Measurements from ENCODE around the gene SCN1B.
A peak's percentile ranks its signal among the peaks of the same experiment; 100 is the strongest.
"Not testable (repeated sequence)": the region's sequence is repeated elsewhere in the genome, so short reads cannot be mapped to it uniquely, and the experiment has no call there.

Gene SCN1B

GRCh38 chr19:35025969-35026368, 4.3 kb upstream of the SCN1B start:
- H3K36me3 ChIP-seq (ENCODE audit: control insufficient read depth, insufficient read depth, low read length), result no peaks in the 10 kb centered on the region
- H3K4me3 ChIP-seq (ENCODE audit: low read length), result no peak overlapping the region
- H3K4me1 ChIP-seq (ENCODE audit: control insufficient read depth, insufficient read depth, low read length), result peaks cover 6% of the 10 kb centered on the region

DNA sequence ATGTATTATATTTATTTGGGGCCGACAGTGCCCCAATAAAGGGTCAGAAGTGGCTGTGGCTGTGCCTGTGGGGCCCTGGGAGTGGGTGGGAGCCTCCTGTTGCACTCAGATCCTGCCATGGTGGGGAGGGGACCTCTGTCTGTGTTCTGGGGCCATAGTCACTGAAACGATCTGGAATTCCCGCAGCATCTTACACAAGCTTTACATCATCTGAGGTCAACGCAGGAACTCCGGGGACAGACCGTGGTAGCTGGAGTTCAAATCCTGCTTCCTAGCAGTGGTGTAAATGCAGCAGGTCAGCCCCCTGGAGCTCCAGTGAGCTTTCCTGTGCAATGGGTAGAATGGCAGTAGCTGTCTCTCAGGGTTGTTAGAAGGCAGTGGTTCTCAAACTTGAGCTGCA, 3.9 kb upstream of the SCN1B start:
- H3K9ac ChIP-seq (ENCODE audit: low read length), result no peak overlapping the region
- H3K27me3 ChIP-seq (ENCODE audit: control insufficient read depth, insufficient read depth, low read length), result peaks cover 9% of the 10 kb centered on the region
- no peaks in the 10 kb centered on the region for H3K9me3 ChIP-seq (ENCODE audit: control insufficient read depth, low read length)
- no peak overlapping the region for H3K4me3 ChIP-seq (ENCODE audit: low read length)
- no peaks in the 10 kb centered on the region for H3K36me3 ChIP-seq (ENCODE audit: control insufficient read depth, insufficient read depth, low read length)
- peaks cover 6% of the 10 kb centered on the region for H3K4me1 ChIP-seq (ENCODE audit: control insufficient read depth, insufficient read depth, low read length)

More at GRCh38 chr19:35025969-35026368, 4.3 kb upstream of the SCN1B start:
- no peaks in the 10 kb centered on the region for H3K9me3 ChIP-seq (ENCODE audit: control insufficient read depth, low read length)
- no peak overlapping the region for H3K9ac ChIP-seq (ENCODE audit: low read length)
- H3K27me3 ChIP-seq (ENCODE audit: control insufficient read depth, insufficient read depth, low read length), result peaks cover 4% of the 10 kb centered on the region

- peaks cover 15% of the 10 kb centered on the region for H3K27me3 ChIP-seq (ENCODE audit: control insufficient read depth, insufficient read depth, low read length)
- H3K4me3 ChIP-seq (ENCODE audit: low read length), result no peak overlapping the region
- no peaks in the 10 kb centered on the region for H3K9me3 ChIP-seq (ENCODE audit: control insufficient read depth, low read length)
- H3K4me1 ChIP-seq (ENCODE audit: control insufficient read depth, insufficient read depth, low read length), result peaks cover 6% of the 10 kb centered on the region
- no peaks in the 10 kb centered on the region for H3K36me3 ChIP-seq (ENCODE audit: control insufficient read depth, insufficient read depth, low read length)
- no peak overlapping the region for H3K9ac ChIP-seq (ENCODE audit: low read length)
These were observed 3.3 kb upstream of the SCN1B start for GRCh38 chr19:35027009-35027408.

DNA sequence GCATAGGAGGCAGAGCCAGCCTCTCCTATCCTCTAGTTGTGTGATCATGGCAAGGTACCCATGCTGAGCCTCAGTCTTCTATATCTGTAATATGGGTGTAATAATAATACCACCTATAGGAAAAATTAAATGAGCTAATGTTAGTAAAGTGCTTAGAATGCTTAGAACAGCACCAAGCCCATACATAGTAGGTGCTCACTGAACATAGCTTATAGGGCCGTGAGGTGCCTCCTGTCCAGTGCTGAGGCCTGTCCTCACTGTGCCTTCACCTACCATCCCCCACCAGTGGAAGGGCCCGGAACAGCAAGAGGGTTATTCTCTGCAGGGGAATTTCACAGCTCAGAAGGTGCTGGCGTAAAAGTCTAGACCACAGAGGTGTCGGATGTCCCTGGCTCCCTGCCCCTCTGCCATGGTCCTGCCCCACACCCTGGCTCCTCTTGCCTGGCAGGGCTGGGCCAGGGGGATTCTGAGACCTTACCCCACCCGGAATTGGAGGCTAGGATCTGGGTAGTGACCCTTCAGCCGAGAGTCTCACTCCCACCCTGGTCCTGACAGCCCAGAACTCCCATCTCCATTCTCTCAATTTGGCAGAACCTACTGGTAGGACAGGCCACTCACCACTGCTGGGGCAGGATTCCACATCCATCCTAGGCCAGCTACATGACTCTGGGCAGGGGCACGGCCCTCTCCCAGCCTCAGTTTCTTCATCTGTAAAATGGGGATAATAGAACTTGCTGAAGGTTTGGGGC, 2.2 kb upstream of the SCN1B start:
- no peaks in the 10 kb centered on the region for H3K36me3 ChIP-seq (ENCODE audit: control insufficient read depth, insufficient read depth, low read length)
- no peak overlapping the region for H3K9ac ChIP-seq (ENCODE audit: low read length)
- peaks cover 21% of the 10 kb centered on the region for H3K27me3 ChIP-seq (ENCODE audit: control insufficient read depth, insufficient read depth, low read length)
- no peak overlapping the region for H3K4me3 ChIP-seq (ENCODE audit: low read length)
- no peaks in the 10 kb centered on the region for H3K9me3 ChIP-seq (ENCODE audit: control insufficient read depth, low read length)
- peaks cover 6% of the 10 kb centered on the region for H3K4me1 ChIP-seq (ENCODE audit: control insufficient read depth, insufficient read depth, low read length)

GRCh38 chr19:35028600-35028885, 1.7 kb upstream of the SCN1B start:
- H3K4me3 ChIP-seq (ENCODE audit: low read length); H3K36me3 ChIP-seq (ENCODE audit: control insufficient read depth, insufficient read depth, low read length); H3K4me1 ChIP-seq (ENCODE audit: control insufficient read depth, insufficient read depth, low read length); H3K9ac ChIP-seq (ENCODE audit: low read length); H3K9me3 ChIP-seq (ENCODE audit: control insufficient read depth, low read length): not testable (repeated sequence)
- peaks cover 21% of the 10 kb centered on the region for H3K27me3 ChIP-seq (ENCODE audit: control insufficient read depth, insufficient read depth, low read length)

DNA sequence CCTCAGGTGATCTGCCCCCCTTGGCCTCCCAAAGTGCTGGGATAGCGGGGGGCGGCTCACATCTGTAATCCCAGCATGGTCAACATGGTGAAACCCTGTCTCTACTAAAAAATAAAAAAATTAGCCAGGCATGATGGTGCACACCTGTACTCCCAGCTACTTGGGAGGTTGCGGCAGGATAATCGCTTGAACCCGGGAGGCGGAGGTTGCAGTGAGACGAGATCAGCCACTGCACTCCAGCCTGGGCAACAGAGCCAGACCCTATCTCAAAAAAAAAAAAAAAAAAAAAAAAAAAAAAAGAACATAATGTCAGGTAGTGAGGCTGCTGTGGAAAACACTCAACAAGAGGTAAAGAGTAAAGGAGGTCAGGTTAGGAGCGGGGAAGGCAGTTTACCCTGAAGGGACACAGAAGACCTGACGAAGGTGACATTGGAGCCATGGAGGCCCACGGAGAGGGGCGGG, 964 bp upstream of the SCN1B start:
- not testable (repeated sequence) for H3K36me3 ChIP-seq (ENCODE audit: control insufficient read depth, insufficient read depth, low read length); H3K9me3 ChIP-seq (ENCODE audit: control insufficient read depth, low read length); H3K9ac ChIP-seq (ENCODE audit: low read length); H3K4me3 ChIP-seq (ENCODE audit: low read length); H3K4me1 ChIP-seq (ENCODE audit: control insufficient read depth, insufficient read depth, low read length)
- H3K27me3 ChIP-seq (ENCODE audit: control insufficient read depth, insufficient read depth, low read length), result peaks cover 21% of the 10 kb centered on the region

DNA sequence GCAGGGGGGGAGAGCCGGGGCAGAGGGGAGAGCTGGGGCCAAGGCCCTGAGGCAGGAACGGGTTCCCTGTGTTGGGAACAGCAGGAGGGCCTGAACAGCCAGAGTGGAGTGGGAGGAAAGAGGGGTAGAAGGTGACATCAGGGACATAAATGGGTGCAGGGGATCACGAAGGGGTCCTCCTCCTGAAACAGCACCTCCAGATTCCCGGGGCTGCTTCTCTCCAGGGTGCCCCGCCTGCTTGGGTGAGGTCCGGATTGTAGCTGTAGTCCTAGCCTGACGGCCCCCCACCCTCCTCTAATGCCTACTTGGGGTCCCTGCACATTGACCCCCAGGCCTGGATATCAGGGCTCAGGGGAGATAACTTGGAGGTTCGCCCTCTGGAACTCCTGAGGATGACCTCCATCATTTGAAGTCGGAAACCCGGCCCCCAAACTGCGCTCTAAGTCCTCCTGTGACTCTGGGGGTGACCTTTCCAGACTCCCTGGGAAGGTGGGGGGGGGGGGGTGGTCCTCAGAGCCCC, 473 bp upstream of the SCN1B start:
- H3K36me3 ChIP-seq (ENCODE audit: control insufficient read depth, insufficient read depth, low read length), result no peaks in the 10 kb centered on the region

DNA sequence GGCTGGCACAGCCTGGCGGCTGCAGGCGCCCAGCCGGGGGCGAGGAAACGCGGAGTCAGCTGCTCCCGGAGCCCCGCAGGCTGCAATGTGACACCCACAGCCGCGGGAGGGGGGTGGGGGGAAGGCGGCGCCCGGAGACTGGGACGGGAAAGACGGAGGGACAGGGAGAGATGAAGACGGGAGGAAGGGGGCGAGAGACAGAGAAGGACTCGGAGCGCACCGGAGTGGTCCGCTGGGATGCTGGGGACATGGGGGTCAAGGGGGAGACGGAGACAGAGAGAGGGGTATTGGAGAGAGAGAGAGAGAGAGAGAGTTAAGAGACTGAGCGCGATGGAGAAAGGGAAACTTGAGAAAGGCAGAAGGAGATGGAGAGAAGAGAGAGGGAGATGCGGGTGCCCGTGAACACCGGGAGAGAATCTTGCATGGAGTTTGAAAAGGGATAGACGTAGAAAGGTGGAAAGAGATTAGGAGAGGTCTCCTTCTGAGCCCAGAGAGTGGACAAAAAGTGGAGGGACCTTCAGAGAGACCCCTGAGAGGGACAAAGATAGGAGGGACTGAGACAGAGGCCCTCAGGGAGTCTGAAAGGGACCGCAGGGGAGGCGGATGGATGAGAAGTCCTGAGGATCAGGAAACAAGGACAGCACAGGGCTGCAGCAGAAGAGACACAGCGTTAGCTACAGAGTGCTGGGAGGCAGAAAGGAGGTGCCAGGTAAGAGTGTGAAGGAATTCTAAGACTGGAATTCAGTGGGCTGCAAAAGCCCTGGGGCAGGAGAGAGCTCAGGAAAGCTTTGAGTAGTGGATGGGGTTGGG, 1.0 kb downstream of the SCN1B start:
- no peaks in the 10 kb centered on the region for H3K9me3 ChIP-seq (ENCODE audit: control insufficient read depth, low read length)
- H3K36me3 ChIP-seq (ENCODE audit: control insufficient read depth, insufficient read depth, low read length), result no peaks in the 10 kb centered on the region
- no peak overlapping the region for H3K9ac ChIP-seq (ENCODE audit: low read length)
- peaks cover 21% of the 10 kb centered on the region for H3K27me3 ChIP-seq (ENCODE audit: control insufficient read depth, insufficient read depth, low read length)
- peaks cover 6% of the 10 kb centered on the region for H3K4me1 ChIP-seq (ENCODE audit: control insufficient read depth, insufficient read depth, low read length)
- H3K4me3 ChIP-seq (ENCODE audit: low read length), result no peak overlapping the region

More for the DNA sequence above, 473 bp upstream of the SCN1B start:
- peaks cover 21% of the 10 kb centered on the region for H3K27me3 ChIP-seq (ENCODE audit: control insufficient read depth, insufficient read depth, low read length)
- no peak overlapping the region for H3K4me3 ChIP-seq (ENCODE audit: low read length)
- no peaks in the 10 kb centered on the region for H3K9me3 ChIP-seq (ENCODE audit: control insufficient read depth, low read length)
- H3K9ac ChIP-seq (ENCODE audit: low read length), result peak overlapping the region; percentile 39
- peaks cover 6% of the 10 kb centered on the region for H3K4me1 ChIP-seq (ENCODE audit: control insufficient read depth, insufficient read depth, low read length)

GRCh38 chr19:35032356-35032865, 2.1 kb downstream of the SCN1B start:
- peaks cover 6% of the 10 kb centered on the region for H3K4me1 ChIP-seq (ENCODE audit: control insufficient read depth, insufficient read depth, low read length)
- peaks cover 21% of the 10 kb centered on the region for H3K27me3 ChIP-seq (ENCODE audit: control insufficient read depth, insufficient read depth, low read length)
- no peaks in the 10 kb centered on the region for H3K9me3 ChIP-seq (ENCODE audit: control insufficient read depth, low read length)
- H3K9ac ChIP-seq (ENCODE audit: low read length), result no peak overlapping the region
- no peak overlapping the region for H3K4me3 ChIP-seq (ENCODE audit: low read length)
- H3K36me3 ChIP-seq (ENCODE audit: control insufficient read depth, insufficient read depth, low read length), result no peaks in the 10 kb centered on the region

GRCh38 chr19:35033067-35034004, 3.1 kb downstream of the SCN1B start:
- Histone ChIP-seq H3K9ac (ENCODE audit: low read length) (no peak overlapping the region), H3K27me3 (ENCODE audit: control insufficient read depth, insufficient read depth, low read length) (peaks cover 21% of the 10 kb centered on the region), H3K4me3 (ENCODE audit: low read length) (no peak overlapping the region), H3K36me3 (ENCODE audit: control insufficient read depth, insufficient read depth, low read length) (no peaks in the 10 kb centered on the region), H3K4me1 (ENCODE audit: control insufficient read depth, insufficient read depth, low read length) (peaks cover 6% of the 10 kb centered on the region), H3K9me3 (ENCODE audit: control insufficient read depth, low read length) (no peaks in the 10 kb centered on the region)

DNA sequence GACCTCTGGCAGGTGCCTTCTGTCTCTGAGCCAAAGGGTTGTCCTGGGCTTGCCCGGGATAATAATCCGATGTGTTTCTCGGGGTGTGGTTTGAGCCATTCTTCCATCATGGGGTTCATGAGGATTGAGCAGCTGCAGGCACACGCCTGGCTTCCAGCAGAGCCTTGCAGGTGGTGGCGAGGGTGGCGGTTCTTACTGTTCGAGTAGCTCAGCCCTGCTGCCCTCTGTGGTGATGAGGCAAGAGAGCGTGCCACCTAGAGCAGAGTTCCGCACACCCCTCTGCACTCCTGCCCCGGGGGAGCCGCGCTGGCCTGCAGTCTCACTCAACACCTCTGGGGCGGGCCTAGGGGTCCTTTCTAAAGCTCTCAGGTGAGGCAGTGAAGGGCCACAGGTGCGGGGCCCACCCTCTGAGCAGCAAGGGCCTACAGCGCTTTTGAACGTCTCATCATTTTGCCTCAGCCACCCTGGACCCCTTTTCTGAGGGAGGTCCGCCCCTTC, 3.8 kb downstream of the SCN1B start:
- Histone ChIP-seq H3K4me3 (ENCODE audit: low read length) (no peak overlapping the region), H3K27me3 (ENCODE audit: control insufficient read depth, insufficient read depth, low read length) (peaks cover 21% of the 10 kb centered on the region), H3K9ac (ENCODE audit: low read length) (no peak overlapping the region), H3K36me3 (ENCODE audit: control insufficient read depth, insufficient read depth, low read length) (no peaks in the 10 kb centered on the region), H3K9me3 (ENCODE audit: control insufficient read depth, low read length) (no peaks in the 10 kb centered on the region), H3K4me1 (ENCODE audit: control insufficient read depth, insufficient read depth, low read length) (peaks cover 6% of the 10 kb centered on the region)
